ENCODE measurements around the gene KCNMA1.
A peak's percentile ranks its signal among the peaks of the same experiment; 100 is the strongest.

GRCh38 chr10:77604941-77605351 is 32.7 kb downstream of the KCNMA1 start:
- TF ChIP-seq CTCF (IDR thresholded peaks at IDR 0.05) (no peak), POLR2AphosphoS5 (IDR thresholded peaks at IDR 0.05) (peak; percentile 50 to 62 (median 53)), POLR2A (IDR thresholded peaks at IDR 0.05) (no peak), EP300 (IDR thresholded peaks at IDR 0.05; ENCODE audit: low read depth) (no peak)
